Stimulated activated naive CD8-positive, alpha-beta T cell treated with anti-CD3 and anti-CD28 coated beads, Interleukin-15, amount 100 ng/mL, for 72 hours (primary cell): ENCODE measurements around the gene TESK2.

Experiments
- ATAC-seq: fragments of 150-1000 bp; cut with Tn5 transposase; 2 replicates; pipeline ENCODE4 v1.10.0; 2021; ENCODE audit warnings: mild to moderate bottlenecking, moderate library complexity
- DNase-seq, 2 donors: peaks; one replicate each; pipeline ENCODE4 v3.0.0; 2021 to 2022
- H3K27ac Mint-ChIP-seq, 2 donors: one replicate each; pipeline ENCODE4 v1.8.0; 2022; ENCODE audit warnings: mild to moderate bottlenecking in 2 of 2, mixed read lengths in 2 of 2, moderate library complexity in 2 of 2
- H3K27me3 Mint-ChIP-seq: one replicate; pipeline ENCODE4 v1.8.0; 2022; ENCODE audit warnings: mixed read lengths
- H3K4me1 Mint-ChIP-seq: one replicate; pipeline ENCODE4 v1.8.0; 2022; ENCODE audit warnings: mild to moderate bottlenecking, mixed read lengths
- H3K4me3 Mint-ChIP-seq, 2 donors: one replicate each; pipeline ENCODE4 v1.8.0; 2022; ENCODE audit warnings: mild to moderate bottlenecking in 2 of 2, mixed read lengths in 2 of 2, moderate library complexity in 1 of 2
- H3K9me3 Mint-ChIP-seq, 2 donors: one replicate each; pipeline ENCODE4 v1.8.0; 2022; ENCODE audit warnings: mixed read lengths in 2 of 2

Gene TESK2

GRCh38 chr1:45456531-45456930 is 34.4 kb downstream of the TESK2 start:
- Mint-ChIP-seq H3K27ac (no peak overlapping the region), H3K4me1 (no peaks in the 10 kb centered on the region), H3K4me3 (no peak overlapping the region), H3K27me3 (no peaks in the 10 kb centered on the region), H3K9me3 (no peaks in the 10 kb centered on the region)
- DNase-seq (no peak), ATAC-seq (no peak)

- DNase-seq: no peak
- no peak for ATAC-seq
- no peaks in the 10 kb centered on the region for H3K4me1 Mint-ChIP-seq
- H3K4me3 Mint-ChIP-seq: no peak overlapping the region
- peak overlapping the region in 1 of 2 donors; percentile 4 for H3K27ac Mint-ChIP-seq
- no peaks in the 10 kb centered on the region for H3K27me3 Mint-ChIP-seq
- H3K9me3 Mint-ChIP-seq: no peaks in the 10 kb centered on the region
Measured at GRCh38 chr1:45455162-45455561, 35.8 kb downstream of the TESK2 start.

GRCh38 chr1:45454464-45454863 is 36.5 kb downstream of the TESK2 start:
- no peak overlapping the region for H3K27ac Mint-ChIP-seq
- no peaks in the 10 kb centered on the region for H3K4me1 Mint-ChIP-seq
- ATAC-seq (no peak), DNase-seq (no peak)
- no peak overlapping the region for H3K4me3 Mint-ChIP-seq
- H3K9me3 Mint-ChIP-seq: no peaks in the 10 kb centered on the region
- H3K27me3 Mint-ChIP-seq: no peaks in the 10 kb centered on the region

GRCh38 chr1:45452503-45452902 is 38.5 kb downstream of the TESK2 start:
- ATAC-seq (no peak), DNase-seq (no peak)
- H3K27me3 Mint-ChIP-seq: no peaks in the 10 kb centered on the region
- no peaks in the 10 kb centered on the region for H3K9me3 Mint-ChIP-seq
- H3K4me1 Mint-ChIP-seq: no peaks in the 10 kb centered on the region
- H3K27ac Mint-ChIP-seq: no peak overlapping the region
- H3K4me3 Mint-ChIP-seq: no peak overlapping the region

- ATAC-seq (no peak), DNase-seq (no peak)
- no peaks in the 10 kb centered on the region for H3K9me3 Mint-ChIP-seq
- no peaks in the 10 kb centered on the region for H3K27me3 Mint-ChIP-seq
- H3K27ac Mint-ChIP-seq: peak overlapping the region in 1 of 2 donors; percentile 75
- no peaks in the 10 kb centered on the region for H3K4me1 Mint-ChIP-seq
- H3K4me3 Mint-ChIP-seq: no peak overlapping the region
Measured at GRCh38 chr1:45448357-45448756, 42.6 kb downstream of the TESK2 start.

GRCh38 chr1:45446950-45447672 is 43.9 kb downstream of the TESK2 start:
- H3K27me3 Mint-ChIP-seq: no peaks in the 10 kb centered on the region
- H3K4me1 Mint-ChIP-seq: no peaks in the 10 kb centered on the region
- ATAC-seq (no peak), DNase-seq (no peak)
- H3K27ac Mint-ChIP-seq: no peak overlapping the region
- no peaks in the 10 kb centered on the region for H3K9me3 Mint-ChIP-seq
- no peak overlapping the region for H3K4me3 Mint-ChIP-seq

- DNase-seq: no peak
- H3K9me3 Mint-ChIP-seq: no peaks in the 10 kb centered on the region
- H3K27ac Mint-ChIP-seq: no peak overlapping the region
- no peak overlapping the region for H3K4me3 Mint-ChIP-seq
- H3K4me1 Mint-ChIP-seq: no peaks in the 10 kb centered on the region
- H3K27me3 Mint-ChIP-seq: no peaks in the 10 kb centered on the region
- ATAC-seq: no peak
Measured at GRCh38 chr1:45446530-45446929, 44.4 kb downstream of the TESK2 start.

GRCh38 chr1:45444609-45445131 is 46.3 kb downstream of the TESK2 start:
- no peaks in the 10 kb centered on the region for H3K4me1 Mint-ChIP-seq
- no peaks in the 10 kb centered on the region for H3K9me3 Mint-ChIP-seq
- H3K4me3 Mint-ChIP-seq: no peak overlapping the region
- no peak for ATAC-seq
- H3K27me3 Mint-ChIP-seq: no peaks in the 10 kb centered on the region
- H3K27ac Mint-ChIP-seq: no peak overlapping the region
- no peak for DNase-seq

- Mint-ChIP-seq H3K4me1 (no peaks in the 10 kb centered on the region), H3K27ac (peak overlapping the region in 1 of 2 donors; percentile 37)
- no peak for DNase-seq
Measured at GRCh38 chr1:45443580-45444446, 47.1 kb downstream of the TESK2 start.

GRCh38 chr1:45442272-45442671 is 48.7 kb downstream of the TESK2 start:
- no peak for DNase-seq
- no peaks in the 10 kb centered on the region for H3K27me3 Mint-ChIP-seq
- no peak for ATAC-seq

More at GRCh38 chr1:45443580-45444446, 47.1 kb downstream of the TESK2 start:
- no peak overlapping the region for H3K4me3 Mint-ChIP-seq
- no peaks in the 10 kb centered on the region for H3K9me3 Mint-ChIP-seq
- H3K27me3 Mint-ChIP-seq: no peaks in the 10 kb centered on the region
- ATAC-seq: no peak

GRCh38 chr1:45437323-45437722 is 53.6 kb downstream of the TESK2 start:
- no peaks in the 10 kb centered on the region for H3K27me3 Mint-ChIP-seq
- ATAC-seq (no peak), DNase-seq (no peak)
- no peak overlapping the region for H3K4me3 Mint-ChIP-seq
- H3K4me1 Mint-ChIP-seq: no peaks in the 10 kb centered on the region
- H3K9me3 Mint-ChIP-seq: no peaks in the 10 kb centered on the region
- no peak overlapping the region for H3K27ac Mint-ChIP-seq

More at GRCh38 chr1:45442272-45442671, 48.7 kb downstream of the TESK2 start:
- Mint-ChIP-seq H3K27ac (no peak overlapping the region), H3K4me1 (no peaks in the 10 kb centered on the region), H3K9me3 (no peaks in the 10 kb centered on the region), H3K4me3 (no peak overlapping the region)

- no peaks in the 10 kb centered on the region for H3K9me3 Mint-ChIP-seq
- H3K27ac Mint-ChIP-seq: no peak overlapping the region
- H3K27me3 Mint-ChIP-seq: no peaks in the 10 kb centered on the region
- no peak for ATAC-seq
- H3K4me3 Mint-ChIP-seq: no peak overlapping the region
- H3K4me1 Mint-ChIP-seq: no peaks in the 10 kb centered on the region
- no peak for DNase-seq
Measured at GRCh38 chr1:45430490-45430889, 60.5 kb downstream of the TESK2 start.

- H3K27ac Mint-ChIP-seq: no peak overlapping the region
Measured at GRCh38 chr1:45429561-45430159, 61.3 kb downstream of the TESK2 start.

GRCh38 chr1:45423906-45424678 is 66.9 kb downstream of the TESK2 start:
- H3K9me3 Mint-ChIP-seq: peaks cover 0 to 8% of the 10 kb centered on the region in 2 donors
- H3K4me1 Mint-ChIP-seq: no peaks in the 10 kb centered on the region
- ATAC-seq (no peak), DNase-seq (no peak)
- H3K27ac Mint-ChIP-seq: no peak overlapping the region
- no peaks in the 10 kb centered on the region for H3K27me3 Mint-ChIP-seq
- H3K4me3 Mint-ChIP-seq: no peak overlapping the region

More at GRCh38 chr1:45429561-45430159, 61.3 kb downstream of the TESK2 start:
- Mint-ChIP-seq H3K27me3 (no peaks in the 10 kb centered on the region), H3K4me1 (no peaks in the 10 kb centered on the region), H3K4me3 (no peak overlapping the region), H3K9me3 (no peaks in the 10 kb centered on the region)
- ATAC-seq (no peak), DNase-seq (no peak)

GRCh38 chr1:45421935-45422334 is 69.0 kb downstream of the TESK2 start:
- no peaks in the 10 kb centered on the region for H3K4me1 Mint-ChIP-seq
- no peak overlapping the region for H3K4me3 Mint-ChIP-seq
- H3K9me3 Mint-ChIP-seq: peaks cover 0 to 8% of the 10 kb centered on the region in 2 donors
- no peak for DNase-seq
- H3K27ac Mint-ChIP-seq: no peak overlapping the region
- no peak for ATAC-seq
- H3K27me3 Mint-ChIP-seq: no peaks in the 10 kb centered on the region
